AG04449 (cell line): ENCODE measurements around the gene MDGA2.

Experiments
- CTCF ChIA-PET: fragments of 350-600 bp; formaldehyde crosslinking; extraction: SDS; loops from one replicate; lab custom pipeline; 2021; ENCODE audit warnings: antibody characterized with exemption; lab: Yijun Ruan, JAX
- POLR2A ChIA-PET: fragments of 400-600, 350-600 bp; formaldehyde crosslinking; extraction: SDS; loops from one replicate; lab custom pipeline; 2020; ENCODE audit warnings: antibody characterized with exemption, inconsistent platforms; lab: Yijun Ruan, JAX
- DNase-seq: peaks from one replicate; pipeline ENCODE4 v3.0.0-alpha.2; 2010; ENCODE audit warnings: low read depth, low spot score
- H3K4me3 ChIP-seq: 2 replicates; pipeline ENCODE4 v1.5.1; 2011; ENCODE audit warnings: low read depth, mild to moderate bottlenecking, control low read depth, low read length
- CTCF ChIP-seq: IDR thresholded peaks from one replicate; pipeline ENCODE4 v1.5.1; 2011; ENCODE audit warnings: mild to moderate bottlenecking, moderate library complexity, low read length, control low read depth, inconsistent platforms; ENCODE audit not compliant: insufficient read depth; ENCODE audit errors: missing control alignments

MDGA2 gene

GRCh38 chr14:47665337-47666134 is 9.9 kb downstream of the MDGA2 start:
- no peak for TF ChIP-seq CTCF
- POLR2A ChIA-PET = no interaction called here
- no peak overlapping the region for H3K4me3 ChIP-seq
- DNase-seq = no peak
- CTCF ChIA-PET = no interaction called here

GRCh38 chr14:47662466-47662865 is 12.9 kb downstream of the MDGA2 start:
- POLR2A ChIA-PET = no interaction called here
- no peak overlapping the region for H3K4me3 ChIP-seq
- CTCF ChIA-PET = no interaction called here
- no peak for TF ChIP-seq CTCF
- DNase-seq = no peak

GRCh38 chr14:47660158-47660557 is 15.2 kb downstream of the MDGA2 start:
- ChIA-PET CTCF (no interaction called here), POLR2A (no interaction called here)
- H3K4me3 ChIP-seq = no peak overlapping the region
- no peak for DNase-seq
- no peak for TF ChIP-seq CTCF

GRCh38 chr14:47658041-47658440 is 17.4 kb downstream of the MDGA2 start:
- ChIA-PET POLR2A (no interaction called here), CTCF (no interaction called here)

GRCh38 chr14:47657143-47657542 is 18.3 kb downstream of the MDGA2 start:
- CTCF ChIA-PET = no interaction called here
- H3K4me3 ChIP-seq = no peak overlapping the region
- DNase-seq = no peak
- no peak for TF ChIP-seq CTCF
- POLR2A ChIA-PET = no interaction called here

More at GRCh38 chr14:47658041-47658440, 17.4 kb downstream of the MDGA2 start:
- no peak overlapping the region for H3K4me3 ChIP-seq
- no peak for TF ChIP-seq CTCF
- DNase-seq = no peak

GRCh38 chr14:47651337-47651736 is 24.1 kb downstream of the MDGA2 start:
- no peak overlapping the region for H3K4me3 ChIP-seq
- DNase-seq = no peak
- no peak for TF ChIP-seq CTCF
- POLR2A ChIA-PET = no interaction called here
- CTCF ChIA-PET = no interaction called here
